GM12878 (cell line): ENCODE results near the gene CTR9. TPM values are rescaled to one million over a fixed set of nuclear protein-coding genes. Genes with fewer than 3 reads are reported as not detected.

Source experiments
- ATAC-seq: fragments of 200-7000 bp; cut with Tn5 transposase; 3 replicates; pipeline ENCODE4 v1.9.1; 2020; ENCODE audit warnings: mild to moderate bottlenecking, moderate library complexity
- BruUV-seq: library from RNA; stranded (reverse); fragments of 400-500 nt; replicated peaks from 2 replicates; lab custom pipeline; 2021; lab: Mats Ljungman, UMichigan
- CTCF ChIA-PET: fragments of 300-600 bp; sonication (Branson Sonifier 250); formaldehyde crosslinking; extraction: SDS; loops from one replicate; lab custom pipeline; 2021; ENCODE audit warnings: inconsistent platforms; lab: Yijun Ruan, JAX
- POLR2A ChIA-PET: fragments of 350-600 bp; formaldehyde crosslinking; extraction: SDS; loops from one replicate; lab custom pipeline; 2021; ENCODE audit warnings: inconsistent platforms; lab: Charles Lee
- RAD21 ChIA-PET: fragments of 300-600 bp; sonication (Branson Sonifier 250); formaldehyde crosslinking; loops from one replicate; lab custom pipeline; 2023; ENCODE audit warnings: antibody characterized with exemption; ENCODE audit not compliant: unreplicated experiment; lab: Charles Lee
- SMC1A ChIA-PET: fragments of 300-600 bp; sonication (Branson Sonifier 250); formaldehyde crosslinking; loops from one replicate; lab custom pipeline; 2023; ENCODE audit not compliant: unreplicated experiment, uncharacterized antibody; lab: Charles Lee
- DNase-seq: peaks from one replicate; pipeline ENCODE4 v3.0.0-alpha.2; 2011; ENCODE audit warnings: low read depth, low spot score
- FAIRE-seq: peaks from 3 replicates; lab custom pipeline; 2011; peaks lifted over from hg19 to GRCh38; lab: Jason Lieb, UNC
- H2AFZ ChIP-seq: 2 replicates; pipeline ENCODE4 v1.6.0; 2011; ENCODE audit warnings: low read depth, low read length, control low read depth; ENCODE audit not compliant: control insufficient read depth
- H3K27ac ChIP-seq: 2 replicates; pipeline ENCODE4 v1.5.1; 2011; ENCODE audit warnings: control low read depth; ENCODE audit not compliant: control insufficient read depth, insufficient read depth
- H3K27me3 ChIP-seq, 2 experiments: replicated peaks in 1 of 2; 2 replicates each; pipeline versions ENCODE4 v1.6.0 to v1.6.1; 2011; ENCODE audit warnings: low read length in 1 of 2; ENCODE audit not compliant: control insufficient read depth in 2 of 2, insufficient read depth in 2 of 2
- H3K36me3 ChIP-seq, 2 experiments: 2 replicates each; pipeline ENCODE4 v1.5.1; 2011; ENCODE audit warnings: low read length in 1 of 2; ENCODE audit not compliant: control insufficient read depth in 2 of 2, insufficient read depth in 2 of 2
- H3K4me1 ChIP-seq: 2 replicates; pipeline ENCODE4 v1.6.1; 2011; ENCODE audit warnings: mild to moderate bottlenecking, low read length, moderate library complexity, mixed read lengths; ENCODE audit not compliant: control insufficient read depth, insufficient read depth
- H3K4me2 ChIP-seq: 2 replicates; pipeline ENCODE4 v1.6.0; 2011; ENCODE audit warnings: control low read depth; ENCODE audit not compliant: control insufficient read depth, insufficient read depth
- H3K4me3 ChIP-seq: fragments of 200-600 bp; sonication (generic); 2 replicates; pipeline ENCODE4 v1.5.1; 2016
- H3K79me2 ChIP-seq: 2 replicates; pipeline ENCODE4 v1.6.0; 2011; ENCODE audit warnings: low read length; ENCODE audit not compliant: control insufficient read depth, insufficient read depth
- H3K9ac ChIP-seq: 2 replicates; pipeline ENCODE4 v1.8.0; 2011; ENCODE audit warnings: low read length, control low read depth, mixed read lengths; ENCODE audit not compliant: control insufficient read depth, insufficient read depth
- H3K9me3 ChIP-seq: replicated peaks from 3 replicates; pipeline ENCODE4 v1.5.1; 2011; ENCODE audit warnings: mild to moderate bottlenecking, low read length; ENCODE audit not compliant: control insufficient read depth, insufficient read depth
- H4K20me1 ChIP-seq: 2 replicates; pipeline ENCODE4 v1.6.0; 2011; ENCODE audit not compliant: control insufficient read depth, insufficient read depth
- BACH1 ChIP-seq: fragments of 450-650 bp; IDR thresholded peaks from 2 replicates; pipeline ENCODE4 v1.6.1; 2017; ENCODE audit warnings: mild to moderate bottlenecking, borderline replicate concordance
- CBFB ChIP-seq: IDR thresholded peaks from 2 replicates; pipeline ENCODE4 v1.6.1; 2016; ENCODE audit warnings: antibody characterized with exemption, low read depth
- CHD2 ChIP-seq: IDR thresholded peaks from 2 replicates; pipeline ENCODE4 v1.6.1; 2011; ENCODE audit warnings: low read depth, low read length, improper control_type of control experiment, borderline replicate concordance
- EZH2 ChIP-seq: IDR thresholded peaks from 2 replicates; pipeline ENCODE4 v1.6.1; 2012; ENCODE audit warnings: low read depth, mild to moderate bottlenecking, control low read depth, inconsistent platforms, low read length, borderline replicate concordance; ENCODE audit not compliant: control insufficient read depth
- FOXM1 ChIP-seq: IDR thresholded peaks from 2 replicates; pipeline ENCODE4 v1.6.1; 2012; ENCODE audit warnings: low read depth, mild to moderate bottlenecking, inconsistent platforms, low read length, moderate library complexity
- GABPA ChIP-seq: IDR thresholded peaks from 2 replicates; pipeline ENCODE4 v1.6.1; 2014; ENCODE audit warnings: antibody characterized with exemption, low read depth, mild to moderate bottlenecking, inconsistent platforms
- KAT2A ChIP-seq: conservative IDR thresholded peaks from 2 replicates; pipeline ENCODE4 v1.6.1; 2011; ENCODE audit warnings: low read depth, low read length; ENCODE audit not compliant: control insufficient read depth
- MXI1 ChIP-seq: fragments of 150-350 bp; IDR thresholded peaks from 2 replicates; pipeline ENCODE4 v1.6.1; 2011; ENCODE audit warnings: low read depth, mild to moderate bottlenecking, inconsistent platforms, low read length, improper control_type of control experiment
- NFYA ChIP-seq: IDR thresholded peaks from 2 replicates; pipeline ENCODE4 v1.6.1; 2011; ENCODE audit warnings: low read depth, mild to moderate bottlenecking, low read length, improper control_type of control experiment, borderline replicate concordance
- NFYB ChIP-seq: IDR thresholded peaks from 2 replicates; pipeline ENCODE4 v1.6.1; 2011; ENCODE audit warnings: low read depth, mild to moderate bottlenecking, low read length, improper control_type of control experiment, moderate library complexity; ENCODE audit not compliant: insufficient read depth
- NR2C1 ChIP-seq: fragments of 450-650 bp; IDR thresholded peaks from 2 replicates; pipeline ENCODE4 v1.6.1; 2017; ENCODE audit warnings: antibody characterized with exemption, mild to moderate bottlenecking, moderate library complexity
- RB1 ChIP-seq: fragments of 450-650 bp; formaldehyde crosslinking; IDR thresholded peaks from 2 replicates; pipeline ENCODE4 v1.6.1; 2017; ENCODE audit warnings: mild to moderate bottlenecking, borderline replicate concordance
- SIN3A ChIP-seq: IDR thresholded peaks from 2 replicates; pipeline ENCODE4 v1.6.1; 2012; ENCODE audit warnings: low read depth, low read length, improper control_type of control experiment
- SMC3 ChIP-seq: IDR thresholded peaks from 2 replicates; pipeline ENCODE4 v1.6.1; 2011; ENCODE audit warnings: low read length, improper control_type of control experiment, borderline replicate concordance
- ZNF207 ChIP-seq: fragments of 450-650 bp; IDR thresholded peaks from 2 replicates; pipeline ENCODE4 v1.6.1; 2014; ENCODE audit warnings: antibody characterized with exemption, mild to moderate bottlenecking, borderline replicate concordance
- WGBS: methylation state at CpG from one replicate; pipeline ENCODE4 v1.1.6; 2016; ENCODE audit warnings: low lambda C conversion rate; ENCODE audit not compliant: insufficient replicate concordance, insufficient coverage; ENCODE audit errors: missing lambda C conversion rate; 5-methylcytosine and 5-hydroxymethylcytosine counted together
- in situ Hi-C: fragments of 300-500 bp; cut with MboI; formaldehyde crosslinking; loops from 9 replicates; pipeline ENCODE4 v1.14.3; 2018; ENCODE audit warnings: mixed read lengths
- intact Hi-C: fragments of 100-400 bp; cut with micrococcal nuclease; formaldehyde crosslinking; loops from one replicate; pipeline ENCODE4 v1.14.2; 2022; ENCODE audit not compliant: unreplicated experiment
- polyA plus RNA-seq, 11 experiments: library from polyadenylated mRNA; depleted of rRNA in 4 of 11; unstranded in 6 of 11; stranded (reverse) in 5 of 11; fragments of >200 nt; fragmentation: Nextera tagmentation in 4 of 11; fragmentation: Illumina TruSeq in 1 of 11; extraction: Ambion mirVana in 4 of 11; extraction: Trizol in 1 of 11; gene quantifications; 1 replicate in 1 of 11; 2 replicates in 10 of 11; pipeline versions ENCODE4 v1.2.1 to v1.2.3, GENCODE V29; 2011 to 2016; ENCODE audit warnings: inconsistent platforms in 2 of 11, missing spikeins in 2 of 11, low read depth in 1 of 11
- total RNA-seq, 4 experiments: library from RNA; depleted of rRNA in 3 of 4; stranded (reverse); fragments of >200 nt in 3 of 4; fragmentation: Illumina TruSeq in 1 of 4; extraction: Trizol in 1 of 4; gene quantifications; 2 replicates each; pipeline versions ENCODE4 v1.2.1 to v1.2.3, GENCODE V29; 2013 to 2021
- TF ChIP-seq, protein P1 (sequence below): fragments of 450-650 bp; IDR thresholded peaks from 2 replicates; pipeline ENCODE4 v1.6.1; 2018; ENCODE audit warnings: mild to moderate bottlenecking, low read depth, moderate library complexity; ENCODE audit not compliant: partially characterized antibody
- TF ChIP-seq, protein P2 (sequence below): fragments of 450-650 bp; formaldehyde crosslinking; IDR thresholded peaks from 2 replicates; pipeline ENCODE4 v1.4.0; 2022; ENCODE audit warnings: mild to moderate bottlenecking, moderate library complexity

The CTR9 gene
- total and polyA plus RNA-seq, 10 of the 15 experiments (the other 5 are each of a cell fraction or from before 2014, with no cell fraction given), result 13.9 to 54.9 (median 28.9) TPM

DNA sequence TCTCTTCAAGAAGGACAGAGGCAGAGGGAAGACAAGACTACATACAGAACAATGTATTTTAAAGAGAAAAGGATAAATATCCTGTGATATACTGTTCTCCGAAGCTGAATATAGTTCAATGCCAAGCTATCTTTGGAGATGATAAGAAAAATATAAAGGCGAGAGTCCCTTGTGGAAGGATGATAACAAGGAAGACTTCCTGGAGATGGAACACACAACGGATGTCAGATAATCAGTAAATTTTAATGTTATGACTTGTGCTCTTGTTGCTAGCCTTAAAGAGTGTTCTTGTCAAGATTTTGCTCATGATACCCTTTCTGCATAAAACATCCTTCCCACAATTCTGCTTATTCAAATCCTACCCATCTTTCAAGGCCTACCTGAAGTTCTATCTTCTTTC lies 6.8 kb upstream of the CTR9 start (continued):
- TF ChIP-seq ZNF207 (no peak), SIN3A (no peak)
- TF ChIP-seq, all 136 proteins: peak for 0

DNA sequence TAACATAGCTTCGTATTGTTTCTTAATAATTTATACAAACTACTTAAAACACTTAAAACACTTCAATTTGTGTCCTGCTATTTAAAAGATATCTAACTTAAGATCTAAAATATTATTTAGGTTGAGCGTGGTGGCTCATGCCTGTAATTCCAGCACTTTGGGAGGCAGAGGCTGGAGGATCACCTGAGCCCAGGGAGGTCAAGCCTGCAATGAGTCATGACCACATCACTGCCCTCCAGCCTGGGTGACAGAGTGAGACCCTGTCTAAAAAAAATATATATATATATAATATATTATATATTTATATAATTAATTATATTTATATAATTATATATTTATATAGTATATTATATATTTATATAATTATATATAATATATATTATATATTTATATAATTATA lies 4.2 kb upstream of the CTR9 start:
- RAD21 ChIA-PET, result no interaction called here
- 64% methylated on average over 2 of the region's 2 CpGs for WGBS
- TF ChIP-seq NR2C1 (no peak), KAT2A (no peak), BACH1 (no peak), EZH2 (no peak), CHD2 (no peak), CBFB (no peak), MXI1 (no peak), FOXM1 (no peak), RB1 (no peak), GABPA (no peak), NFYB (no peak), SMC3 (no peak), NFYA (no peak)
- TF ChIP-seq, protein P1, sequence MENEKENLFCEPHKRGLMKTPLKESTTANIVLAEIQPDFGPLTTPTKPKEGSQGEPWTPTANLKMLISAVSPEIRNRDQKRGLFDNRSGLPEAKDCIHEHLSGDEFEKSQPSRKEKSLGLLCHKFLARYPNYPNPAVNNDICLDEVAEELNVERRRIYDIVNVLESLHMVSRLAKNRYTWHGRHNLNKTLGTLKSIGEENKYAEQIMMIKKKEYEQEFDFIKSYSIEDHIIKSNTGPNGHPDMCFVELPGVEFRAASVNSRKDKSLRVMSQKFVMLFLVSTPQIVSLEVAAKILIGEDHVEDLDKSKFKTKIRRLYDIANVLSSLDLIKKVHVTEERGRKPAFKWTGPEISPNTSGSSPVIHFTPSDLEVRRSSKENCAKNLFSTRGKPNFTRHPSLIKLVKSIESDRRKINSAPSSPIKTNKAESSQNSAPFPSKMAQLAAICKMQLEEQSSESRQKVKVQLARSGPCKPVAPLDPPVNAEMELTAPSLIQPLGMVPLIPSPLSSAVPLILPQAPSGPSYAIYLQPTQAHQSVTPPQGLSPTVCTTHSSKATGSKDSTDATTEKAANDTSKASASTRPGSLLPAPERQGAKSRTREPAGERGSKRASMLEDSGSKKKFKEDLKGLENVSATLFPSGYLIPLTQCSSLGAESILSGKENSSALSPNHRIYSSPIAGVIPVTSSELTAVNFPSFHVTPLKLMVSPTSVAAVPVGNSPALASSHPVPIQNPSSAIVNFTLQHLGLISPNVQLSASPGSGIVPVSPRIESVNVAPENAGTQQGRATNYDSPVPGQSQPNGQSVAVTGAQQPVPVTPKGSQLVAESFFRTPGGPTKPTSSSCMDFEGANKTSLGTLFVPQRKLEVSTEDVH, result no peak
- TF ChIP-seq, protein P2, sequence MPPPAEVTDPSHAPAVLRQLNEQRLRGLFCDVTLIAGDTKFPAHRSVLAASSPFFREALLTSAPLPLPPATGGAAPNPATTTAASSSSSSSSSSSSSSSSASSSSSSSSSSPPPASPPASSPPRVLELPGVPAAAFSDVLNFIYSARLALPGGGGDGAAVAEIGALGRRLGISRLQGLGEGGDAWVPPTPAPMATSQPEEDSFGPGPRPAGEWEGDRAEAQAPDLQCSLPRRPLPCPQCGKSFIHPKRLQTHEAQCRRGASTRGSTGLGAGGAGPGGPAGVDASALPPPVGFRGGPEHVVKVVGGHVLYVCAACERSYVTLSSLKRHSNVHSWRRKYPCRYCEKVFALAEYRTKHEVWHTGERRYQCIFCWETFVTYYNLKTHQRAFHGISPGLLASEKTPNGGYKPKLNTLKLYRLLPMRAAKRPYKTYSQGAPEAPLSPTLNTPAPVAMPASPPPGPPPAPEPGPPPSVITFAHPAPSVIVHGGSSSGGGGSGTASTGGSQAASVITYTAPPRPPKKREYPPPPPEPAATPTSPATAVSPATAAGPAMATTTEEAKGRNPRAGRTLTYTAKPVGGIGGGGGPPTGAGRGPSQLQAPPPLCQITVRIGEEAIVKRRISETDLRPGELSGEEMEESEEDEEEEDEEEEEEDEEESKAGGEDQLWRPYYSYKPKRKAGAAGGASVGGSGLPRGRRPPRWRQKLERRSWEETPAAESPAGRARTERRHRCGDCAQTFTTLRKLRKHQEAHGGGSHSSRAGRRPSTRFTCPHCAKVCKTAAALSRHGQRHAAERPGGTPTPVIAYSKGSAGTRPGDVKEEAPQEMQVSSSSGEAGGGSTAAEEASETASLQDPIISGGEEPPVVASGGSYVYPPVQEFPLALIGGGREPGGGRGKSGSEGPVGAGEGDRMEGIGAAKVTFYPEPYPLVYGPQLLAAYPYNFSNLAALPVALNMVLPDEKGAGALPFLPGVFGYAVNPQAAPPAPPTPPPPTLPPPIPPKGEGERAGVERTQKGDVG (CRISPR knock-in tag), result no peak

More for the DNA sequence above, 4.2 kb upstream of the CTR9 start:
- no peak overlapping the region for H3K27ac ChIP-seq
- no TSS peak for BruUV-seq
- peaks cover 7% of the 10 kb centered on the region for H3K4me1 ChIP-seq
- ATAC-seq (no peak), DNase-seq (no peak), FAIRE-seq (no peak)
- H3K9me3 ChIP-seq, result no peaks in the 10 kb centered on the region
- no peak overlapping the region for H3K4me3 ChIP-seq
- no peaks in the 10 kb centered on the region for H3K27me3 ChIP-seq
- H3K79me2 ChIP-seq, result peaks cover 10% of the 10 kb centered on the region
- H3K9ac ChIP-seq, result no peak overlapping the region
- ChIA-PET POLR2A (no interaction called here), CTCF (interaction anchor here (1.1 to 1.6 kb wide), 2 partner anchors 10 to 24 kb away, joined by 4 to 6 read pairs; no protein-coding TSS in a partner anchor), SMC1A (no interaction called here)
- H4K20me1 ChIP-seq, result no peaks in the 10 kb centered on the region
- in situ Hi-C loops, result no loop called here
- no peaks in the 10 kb centered on the region for H3K36me3 ChIP-seq
- intact Hi-C loops, result no loop called here
- no peak overlapping the region for H3K4me2 ChIP-seq
- H2AFZ ChIP-seq, result no peak overlapping the region
